ENCODE data around the gene CASQ2.

CASQ2 gene

DNA sequence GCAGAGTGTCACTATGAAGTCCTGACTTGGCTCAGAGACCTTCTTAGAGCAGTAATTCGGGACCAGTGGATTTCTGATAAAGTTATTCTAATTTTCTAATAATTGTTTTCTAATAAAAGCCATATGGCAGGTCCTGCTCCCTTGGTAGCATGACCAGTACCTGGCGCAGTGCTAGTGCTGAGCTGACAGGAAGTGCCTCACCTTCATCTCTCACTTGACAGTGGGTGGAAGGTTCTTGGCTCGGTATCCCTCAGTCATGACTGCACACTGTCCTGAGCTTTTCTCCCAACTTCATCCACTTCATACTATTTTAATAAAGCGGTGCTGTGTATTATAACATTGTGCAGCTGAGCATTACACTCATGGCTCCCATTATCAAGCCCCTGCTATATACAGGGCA, 112.6 kb downstream of the CASQ2 start:
- DNase-seq, result no peak

DNA sequence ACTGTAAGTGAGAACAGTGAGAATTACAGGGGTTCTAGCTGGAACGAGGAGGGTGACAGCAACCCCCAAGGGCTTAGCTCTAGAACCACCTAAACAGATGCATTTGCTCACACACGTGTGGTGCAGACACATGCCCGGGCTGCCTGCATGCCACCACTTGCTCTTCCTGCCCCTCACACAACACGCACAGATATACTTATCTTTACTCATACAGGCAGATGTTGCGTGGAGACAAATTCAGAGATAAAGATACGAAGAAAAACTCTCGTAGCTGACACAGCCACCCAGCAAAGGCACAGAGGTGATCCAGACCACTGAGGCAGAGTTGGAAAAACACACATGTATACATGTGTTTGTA, 113.2 kb downstream of the CASQ2 start:
- no peak for DNase-seq

DNA sequence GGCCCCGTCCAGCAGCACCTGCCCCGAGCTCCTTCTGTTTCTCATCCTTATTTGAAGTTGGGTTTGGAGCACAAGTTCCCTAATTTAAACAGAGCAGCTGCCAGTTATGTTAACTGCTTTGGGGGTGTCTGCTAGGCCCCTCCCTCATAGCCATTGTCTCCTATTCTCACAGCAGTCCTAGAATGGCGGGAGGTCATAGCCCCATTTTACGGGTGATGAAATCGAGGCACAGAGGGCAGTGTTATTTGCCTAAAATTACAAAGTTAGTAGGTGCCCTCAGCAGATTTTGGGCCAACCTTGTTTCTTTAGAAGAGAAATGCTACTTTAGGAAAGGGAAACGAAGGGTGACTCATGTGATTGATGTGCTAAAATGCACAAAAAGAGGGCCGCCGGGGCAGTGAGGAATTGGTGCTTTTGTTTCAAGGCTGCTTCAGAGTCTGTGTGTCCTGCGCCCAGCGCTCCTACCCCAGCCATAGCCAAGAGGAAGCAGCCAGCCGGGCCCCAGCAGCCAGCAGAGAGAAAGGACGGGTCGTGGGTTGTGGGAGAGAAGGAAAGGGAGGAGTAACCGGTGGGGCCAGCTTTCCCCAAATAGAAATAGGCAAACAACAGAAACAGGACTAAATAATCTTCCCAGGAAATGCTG, 113.7 kb downstream of the CASQ2 start:
- no peak for DNase-seq

DNA sequence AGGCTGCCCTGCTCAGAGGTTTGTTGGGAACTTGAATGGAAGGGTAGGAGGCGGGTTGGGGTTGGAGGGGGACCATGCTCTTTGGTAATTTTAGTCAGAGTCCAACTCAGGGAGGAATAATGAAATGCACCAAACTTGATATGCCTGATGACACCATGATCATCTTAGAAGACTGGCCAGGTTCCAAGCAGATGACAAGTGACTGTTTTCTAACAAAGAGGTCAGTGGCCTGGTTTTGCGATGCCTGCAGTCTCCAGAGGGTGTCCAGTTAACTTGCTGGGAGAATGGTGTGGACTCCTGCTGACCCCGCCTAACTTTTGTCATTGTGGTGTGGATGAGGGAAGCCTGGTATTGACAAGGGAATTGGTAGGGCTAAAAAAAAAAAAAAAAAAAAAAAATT, 114.4 kb downstream of the CASQ2 start:
- DNase-seq, result no peak

DNA sequence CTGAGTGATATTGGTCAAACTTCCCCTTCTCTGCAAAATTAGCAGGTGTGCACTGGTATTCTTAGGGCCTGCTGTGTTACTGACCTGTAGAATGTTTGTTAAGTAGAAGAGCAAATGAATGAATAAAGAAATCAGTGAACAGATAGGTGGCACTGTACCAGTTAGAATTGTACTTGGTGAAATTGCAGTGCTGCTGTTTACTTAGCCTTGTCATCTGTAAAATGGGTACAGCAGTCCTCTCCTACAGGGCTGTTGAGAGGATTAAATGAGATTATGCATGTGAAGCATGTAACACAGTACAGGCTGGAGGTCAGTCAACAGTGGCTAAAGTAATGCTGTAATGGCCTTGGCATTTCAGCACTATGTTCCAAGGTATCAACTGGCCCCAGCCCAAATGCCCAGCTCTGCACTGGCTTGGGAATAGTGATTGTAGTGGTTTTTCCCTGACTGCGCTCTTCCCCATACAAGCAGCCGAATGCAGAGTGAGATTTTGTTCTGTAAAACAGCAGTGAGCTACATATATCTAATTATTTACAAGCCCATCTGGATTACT, 116.2 kb downstream of the CASQ2 start:
- DNase-seq, result no peak

DNA sequence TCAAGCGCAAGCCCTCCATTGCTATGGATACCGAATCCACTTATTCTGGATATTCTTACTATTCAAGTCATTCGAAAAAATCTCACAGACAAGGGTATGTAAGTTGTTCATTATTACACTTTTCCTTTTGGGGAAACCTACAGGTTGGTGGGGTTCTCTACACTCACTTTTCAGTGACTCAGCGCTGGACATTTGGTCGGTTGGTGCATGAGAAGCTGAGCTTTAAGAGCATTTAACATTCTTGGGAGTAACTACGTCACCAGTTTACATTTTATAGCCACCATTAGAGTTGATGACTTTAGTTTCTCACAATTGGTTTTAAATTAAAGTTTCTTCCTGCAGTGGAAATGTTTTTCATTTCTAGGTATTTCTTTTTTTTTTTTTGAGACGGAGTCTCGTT, 117.1 kb downstream of the CASQ2 start:
- DNase-seq, result no peak

DNA sequence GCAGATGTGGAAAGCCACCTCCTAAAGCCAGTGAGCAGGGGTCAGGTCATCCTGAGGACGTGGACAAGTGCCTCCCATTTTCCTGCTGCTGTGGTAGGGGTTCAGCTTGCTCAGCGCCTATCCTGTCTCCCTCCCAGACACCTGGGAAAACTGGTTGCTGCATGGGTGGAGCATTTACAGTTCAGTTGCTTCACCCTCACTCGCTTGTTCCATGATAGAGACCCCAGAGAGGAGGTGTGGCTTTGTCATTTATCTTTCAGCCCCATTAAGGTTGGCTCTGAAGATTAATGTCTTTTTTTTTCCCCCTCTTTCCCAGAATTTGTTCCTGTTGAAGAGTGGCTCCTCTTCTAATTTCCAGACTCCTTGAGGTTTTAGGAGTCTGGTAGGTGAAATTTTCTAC, 117.6 kb downstream of the CASQ2 start:
- DNase-seq, result no peak

All from NCI-H510A (cell line).